ENCODE data around the gene MAMDC2. TPM values are rescaled to one million over a fixed set of nuclear protein-coding genes. Genes with fewer than 3 reads are reported as not detected.

The MAMDC2 gene
- total RNA-seq, 1 experiment from 2014 or later = 0.26 TPM

- no peak for DNase-seq
- Mint-ChIP-seq H3K27ac (ENCODE audit: unreplicated experiment) (no peak overlapping the region), H3K4me3 (ENCODE audit: low read depth, unreplicated experiment) (no peak overlapping the region), H3K27me3 (ENCODE audit: unreplicated experiment) (no peaks in the 10 kb centered on the region), H3K9me3 (ENCODE audit: low read depth, unreplicated experiment) (peaks cover 2% of the 10 kb centered on the region), H3K36me3 (ENCODE audit: insufficient read depth, unreplicated experiment) (no peaks in the 10 kb centered on the region), H3K4me1 (ENCODE audit: low read depth, unreplicated experiment) (no peaks in the 10 kb centered on the region)
- intact Hi-C loops (cut with micrococcal nuclease; ENCODE audit: unreplicated experiment) = no loop called here
- CTCF ChIA-PET = no interaction called here
- TF ChIP-seq CTCF (IDR thresholded peaks at IDR 0.05; ENCODE audit: unreplicated experiment) = no peak
- BruUV-seq (replicated peaks) = no TSS peak
Measured at GRCh38 chr9:70028287-70028686, 15.4 kb upstream of the MAMDC2 start.

- no peaks in the 10 kb centered on the region for H3K4me1 Mint-ChIP-seq (ENCODE audit: low read depth, unreplicated experiment)
- no TSS peak for BruUV-seq (replicated peaks)
- TF ChIP-seq CTCF (IDR thresholded peaks at IDR 0.05; ENCODE audit: unreplicated experiment) = no peak
- H3K27me3 Mint-ChIP-seq (ENCODE audit: unreplicated experiment) = no peaks in the 10 kb centered on the region
- H3K27ac Mint-ChIP-seq (ENCODE audit: unreplicated experiment) = no peak overlapping the region
- no peaks in the 10 kb centered on the region for H3K36me3 Mint-ChIP-seq (ENCODE audit: insufficient read depth, unreplicated experiment)
- H3K4me3 Mint-ChIP-seq (ENCODE audit: low read depth, unreplicated experiment) = no peak overlapping the region
- CTCF ChIA-PET = no interaction called here
- peaks cover 2% of the 10 kb centered on the region for H3K9me3 Mint-ChIP-seq (ENCODE audit: low read depth, unreplicated experiment)
- DNase-seq = no peak
- intact Hi-C loops (cut with micrococcal nuclease; ENCODE audit: unreplicated experiment) = no loop called here
Measured at GRCh38 chr9:70030156-70030555, 13.5 kb upstream of the MAMDC2 start.

DNA sequence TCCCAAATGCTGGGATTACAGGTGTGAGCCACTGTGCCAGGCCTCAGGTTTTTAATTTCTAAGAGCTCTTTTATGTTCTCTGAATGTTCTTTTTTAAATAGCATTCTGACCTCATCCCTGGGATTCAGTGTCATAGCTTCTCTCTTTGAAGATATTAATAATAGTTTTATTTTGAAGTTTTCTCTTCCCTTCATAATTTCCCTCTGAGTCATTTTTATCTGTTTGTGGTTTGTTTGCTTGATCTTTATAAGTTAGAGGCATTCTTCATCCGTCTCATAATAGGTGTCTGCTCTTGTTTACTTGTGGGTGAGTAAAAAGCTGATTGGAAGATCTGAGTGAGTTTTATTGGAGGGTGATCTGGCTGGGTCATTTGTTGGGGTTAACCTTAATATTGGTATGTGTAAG is 12.5 kb upstream of the MAMDC2 start:
- DNase-seq = no peak
- Mint-ChIP-seq H3K4me3 (ENCODE audit: low read depth, unreplicated experiment) (no peak overlapping the region), H3K9me3 (ENCODE audit: low read depth, unreplicated experiment) (peaks cover 2% of the 10 kb centered on the region), H3K4me1 (ENCODE audit: low read depth, unreplicated experiment) (no peaks in the 10 kb centered on the region), H3K27me3 (ENCODE audit: unreplicated experiment) (no peaks in the 10 kb centered on the region), H3K27ac (ENCODE audit: unreplicated experiment) (no peak overlapping the region), H3K36me3 (ENCODE audit: insufficient read depth, unreplicated experiment) (no peaks in the 10 kb centered on the region)
- CTCF ChIA-PET = interaction anchor here (1.2 kb wide), 1 partner anchor 10 kb away, joined by 3 read pairs; no protein-coding TSS in a partner anchor
- BruUV-seq (replicated peaks) = no TSS peak
- intact Hi-C loops (cut with micrococcal nuclease; ENCODE audit: unreplicated experiment) = no loop called here
- TF ChIP-seq CTCF (IDR thresholded peaks at IDR 0.05; ENCODE audit: unreplicated experiment) = no peak

GRCh38 chr9:70034271-70034711 is 9.4 kb upstream of the MAMDC2 start:
- no peaks in the 10 kb centered on the region for H3K4me1 Mint-ChIP-seq (ENCODE audit: low read depth, unreplicated experiment)
- H3K9me3 Mint-ChIP-seq (ENCODE audit: low read depth, unreplicated experiment) = peaks cover 3% of the 10 kb centered on the region
- CTCF ChIA-PET = no interaction called here
- no TSS peak for BruUV-seq (replicated peaks)
- intact Hi-C loops (cut with micrococcal nuclease; ENCODE audit: unreplicated experiment) = no loop called here
- H3K36me3 Mint-ChIP-seq (ENCODE audit: insufficient read depth, unreplicated experiment) = no peaks in the 10 kb centered on the region
- H3K27ac Mint-ChIP-seq (ENCODE audit: unreplicated experiment) = no peak overlapping the region
- no peak for TF ChIP-seq CTCF (IDR thresholded peaks at IDR 0.05; ENCODE audit: unreplicated experiment)
- H3K4me3 Mint-ChIP-seq (ENCODE audit: low read depth, unreplicated experiment) = no peak overlapping the region
- H3K27me3 Mint-ChIP-seq (ENCODE audit: unreplicated experiment) = peaks cover 10% of the 10 kb centered on the region
- no peak for DNase-seq

Data from Calu3 (cell line).